HT1080 (cell line): ENCODE data around the gene MRTFA. TPM values are rescaled to one million over a fixed set of nuclear protein-coding genes. Genes with fewer than 3 reads are reported as not detected.
A peak's percentile ranks its signal among the peaks of the same experiment; 100 is the strongest.
"Not testable (repeated sequence)": the region's sequence is repeated elsewhere in the genome, so short reads cannot be mapped to it uniquely, and the experiment has no call there.

ENCODE experiments used
- DNase-seq: peaks from one replicate; pipeline ENCODE4 v3.0.0-alpha.2; 2015; ENCODE audit warnings: low read depth
- total RNA-seq: library from RNA; depleted of rRNA; stranded (reverse); fragments of >200 nt; shearing (Covaris generic); gene quantifications from 2 replicates; pipeline ENCODE4 v1.2.3, GENCODE V29; 2014

Gene MRTFA
- total RNA-seq, 1 experiment from 2014 or later = 23.9 TPM

- no peak for DNase-seq
Observed at GRCh38 chr22:40403141-40403540, 233.4 kb downstream of the MRTFA start.

DNA sequence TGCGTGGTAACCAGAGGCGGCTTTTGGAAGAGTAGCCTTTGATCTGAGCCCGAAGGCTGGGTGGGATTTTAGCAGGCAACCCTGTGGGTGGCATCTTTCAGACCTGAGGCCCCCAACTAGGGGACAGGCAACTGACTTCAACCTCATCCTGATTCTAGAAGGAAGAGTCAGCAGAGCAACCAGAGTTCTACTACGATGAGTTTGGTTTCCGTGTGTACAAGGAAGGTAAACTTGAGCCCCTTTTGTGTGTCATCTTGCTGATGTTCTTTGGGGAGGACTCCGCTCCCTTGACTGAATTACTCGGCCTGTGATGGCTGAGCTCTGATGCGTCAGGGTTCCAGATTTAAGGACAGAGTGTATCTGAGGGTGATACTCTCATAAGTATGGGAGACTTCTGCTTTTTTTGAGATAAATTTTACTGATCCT is 234.5 kb downstream of the MRTFA start:
- DNase-seq = no peak

DNA sequence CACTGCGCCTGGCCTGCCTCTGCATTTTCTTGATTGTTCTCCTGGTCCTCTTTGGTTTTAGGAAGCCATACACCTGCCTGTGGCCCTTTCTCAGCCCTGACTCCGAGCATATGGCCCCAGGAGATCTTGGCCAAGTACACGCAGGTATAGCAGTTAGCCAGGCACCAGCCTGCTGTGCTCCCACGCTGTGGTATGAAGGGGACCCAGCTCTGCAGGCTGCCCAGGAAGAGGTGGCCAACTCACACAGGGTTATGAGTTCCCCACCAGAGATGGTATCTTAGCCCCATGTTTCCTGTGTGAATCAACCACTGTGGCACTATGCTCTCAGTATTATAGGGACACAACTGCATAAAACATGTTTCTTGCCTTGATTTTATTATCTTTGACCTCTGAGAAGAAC is 235.0 kb downstream of the MRTFA start:
- no peak for DNase-seq

GRCh38 chr22:40400159-40400558 is 236.4 kb downstream of the MRTFA start:
- DNase-seq = no peak

DNA sequence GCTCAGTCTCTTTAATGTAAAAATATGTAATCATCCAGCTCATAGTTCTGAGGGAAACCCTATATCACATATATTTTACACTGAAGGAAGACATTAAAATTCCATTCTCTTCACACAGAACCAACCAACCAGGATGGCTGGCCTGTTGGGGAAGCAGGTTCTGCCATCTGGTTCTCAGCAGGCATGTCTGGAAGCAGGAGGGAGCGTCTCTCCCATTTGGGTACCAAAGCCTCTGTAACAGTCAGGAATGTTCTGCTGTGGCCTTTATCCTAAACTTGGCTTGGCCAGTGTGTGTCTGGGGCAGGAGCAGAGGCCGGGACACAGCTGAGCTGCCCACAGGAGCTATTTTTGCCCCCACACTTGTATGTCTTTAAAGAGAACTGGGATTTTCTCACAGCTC is 236.9 kb downstream of the MRTFA start:
- DNase-seq = no peak

DNA sequence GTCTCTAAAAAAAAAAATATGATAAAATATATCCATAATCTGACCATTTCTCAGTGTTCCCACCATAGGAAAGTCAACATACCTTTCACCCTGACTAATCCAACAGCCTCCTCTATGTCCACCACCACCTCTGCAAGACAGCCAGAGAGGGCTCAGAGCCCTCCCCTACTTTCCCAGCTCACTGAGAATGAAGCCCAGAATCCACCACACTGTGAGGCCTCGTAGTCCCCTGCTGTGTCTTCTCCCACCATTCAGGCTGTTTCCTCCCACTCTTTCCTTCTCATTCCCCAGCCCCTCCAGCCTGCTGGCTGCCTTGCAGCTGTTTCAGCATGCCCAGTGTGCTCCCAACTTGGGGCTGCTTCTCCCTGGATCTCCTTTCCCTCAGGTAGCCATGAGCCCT is 239.1 kb downstream of the MRTFA start:
- DNase-seq = no peak

- DNase-seq = peak; percentile 70
Observed at GRCh38 chr22:40396882-40397281, 239.6 kb downstream of the MRTFA start.

GRCh38 chr22:40395607-40396006 is 240.9 kb downstream of the MRTFA start:
- DNase-seq = no peak

DNA sequence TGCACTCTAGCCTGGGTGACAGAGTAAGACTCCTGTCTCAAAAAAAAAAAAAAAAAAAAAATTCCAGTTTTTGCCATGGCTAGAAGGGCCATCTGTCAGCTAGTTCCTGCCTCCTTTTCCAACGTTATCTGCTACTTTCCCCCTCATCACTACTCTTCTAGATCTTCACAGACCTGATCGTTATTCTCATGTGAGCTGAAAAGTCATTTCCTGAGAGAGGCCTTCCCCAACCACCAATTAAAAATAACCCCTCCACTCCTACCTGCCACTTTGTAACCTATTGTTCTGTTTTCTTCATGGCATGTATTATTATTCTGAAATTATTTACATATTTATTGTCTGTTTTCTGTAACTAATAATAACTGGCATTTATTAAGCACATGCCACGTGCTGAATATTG is 241.9 kb downstream of the MRTFA start:
- DNase-seq = no peak

GRCh38 chr22:40392618-40393017 is 243.9 kb downstream of the MRTFA start:
- DNase-seq = no peak

DNA sequence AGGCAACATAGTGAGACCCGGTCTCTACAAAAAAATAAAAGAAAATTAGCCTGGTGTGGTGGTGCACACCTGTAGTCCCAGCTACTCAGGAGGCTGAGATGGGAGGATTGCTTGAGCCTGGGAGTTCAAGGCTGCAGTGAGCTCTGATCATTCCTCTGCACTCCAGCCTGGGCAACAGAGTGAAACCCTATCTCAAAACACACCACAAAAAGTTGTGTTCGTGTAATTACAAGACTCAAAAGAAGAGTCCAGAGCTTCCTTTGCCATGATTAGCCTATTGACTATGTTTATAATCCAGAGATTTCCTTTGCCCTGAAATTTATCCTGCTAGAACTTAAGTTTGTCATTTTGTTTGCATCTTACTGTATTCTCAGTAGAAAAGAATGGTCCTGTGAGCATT is 245.1 kb downstream of the MRTFA start:
- no peak for DNase-seq

DNA sequence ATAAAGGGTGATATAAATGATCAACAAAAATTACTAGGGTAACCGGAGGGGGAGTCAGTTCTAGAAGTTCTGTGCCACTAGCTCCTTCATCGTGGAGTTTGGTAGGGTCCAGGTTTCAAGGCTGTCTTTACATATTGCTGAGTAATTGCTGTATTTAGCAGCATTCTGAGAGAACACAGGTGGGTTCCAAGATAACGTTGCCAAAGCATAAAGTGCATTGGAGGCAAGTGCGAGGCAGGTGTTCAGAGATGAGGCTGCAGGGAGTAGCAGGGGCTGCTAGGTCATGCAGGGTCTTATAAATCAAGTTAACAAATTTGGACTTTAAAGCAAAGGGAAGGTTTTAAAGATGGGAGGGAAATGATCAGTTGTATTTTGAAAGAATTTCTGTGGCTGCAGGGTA is 248.3 kb downstream of the MRTFA start:
- no peak for DNase-seq

DNA sequence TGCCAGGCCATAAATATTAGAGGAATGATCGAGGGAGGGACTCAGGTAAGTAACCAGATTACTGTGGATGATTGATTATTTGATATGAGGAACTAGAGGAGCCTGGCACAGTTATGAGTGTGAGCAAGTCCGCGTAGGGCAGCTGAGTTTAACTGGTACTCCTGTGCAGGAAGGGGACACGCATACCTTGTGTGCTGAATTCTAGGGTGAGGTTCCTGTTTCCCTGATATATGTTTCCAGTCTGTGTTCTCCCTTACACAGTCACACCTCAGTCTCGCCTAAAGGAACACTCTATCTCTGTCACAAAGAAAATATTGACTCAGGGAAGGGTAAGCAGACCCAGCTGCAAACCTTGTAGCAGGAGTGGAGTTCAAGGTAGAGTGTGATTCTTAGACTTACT is 248.8 kb downstream of the MRTFA start:
- DNase-seq = no peak

GRCh38 chr22:40385036-40385782 is 251.3 kb downstream of the MRTFA start:
- no peak for DNase-seq

- DNase-seq = peak; percentile 64
Observed at GRCh38 chr22:40383905-40384304, 252.6 kb downstream of the MRTFA start.

- DNase-seq = no peak
Observed at GRCh38 chr22:40381461-40381860, 255.1 kb downstream of the MRTFA start.

DNA sequence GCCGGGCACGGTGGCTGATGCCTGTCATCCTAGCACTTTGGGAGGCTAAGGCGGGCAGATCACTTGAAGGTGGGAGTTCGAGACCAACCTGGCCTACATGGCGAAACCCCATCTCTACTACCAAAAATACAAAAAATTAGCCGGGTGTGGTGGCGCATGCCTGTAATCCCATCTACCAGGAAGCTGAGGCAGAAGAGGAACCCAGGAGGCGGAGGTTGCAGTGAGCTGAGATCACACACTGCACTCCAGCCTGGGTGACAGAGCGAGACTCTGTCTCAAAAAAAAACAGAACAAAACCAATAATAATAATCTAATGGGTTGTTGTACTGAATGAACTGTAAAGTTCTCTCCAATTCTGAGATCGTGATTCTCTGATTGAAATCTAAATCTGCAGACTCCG is 258.1 kb downstream of the MRTFA start:
- DNase-seq = not testable (repeated sequence)

GRCh38 chr22:40377931-40378330 is 258.6 kb downstream of the MRTFA start:
- DNase-seq = no peak

GRCh38 chr22:40376149-40376548 is 260.4 kb downstream of the MRTFA start:
- DNase-seq = no peak

- no peak for DNase-seq
Observed at GRCh38 chr22:40374567-40374966, 262.0 kb downstream of the MRTFA start.

DNA sequence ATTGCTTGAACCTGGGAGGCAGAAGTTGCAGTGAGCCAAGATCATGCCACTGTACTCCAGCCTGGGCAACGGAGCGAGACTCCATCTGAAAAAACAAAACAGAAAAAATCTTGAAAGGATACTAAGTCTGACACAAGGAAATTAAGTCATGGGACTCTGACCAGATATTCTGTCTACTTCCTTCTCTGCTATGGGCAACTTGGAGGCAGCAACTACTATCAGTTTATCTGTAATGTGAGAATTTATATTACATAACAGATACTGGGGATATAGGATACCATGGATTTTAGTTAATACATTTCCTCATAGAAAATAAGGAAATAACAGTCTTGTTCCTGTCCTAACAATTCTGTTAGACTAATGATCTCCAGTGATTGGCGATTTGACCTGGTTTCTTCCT is 267.7 kb downstream of the MRTFA start:
- no peak for DNase-seq

DNA sequence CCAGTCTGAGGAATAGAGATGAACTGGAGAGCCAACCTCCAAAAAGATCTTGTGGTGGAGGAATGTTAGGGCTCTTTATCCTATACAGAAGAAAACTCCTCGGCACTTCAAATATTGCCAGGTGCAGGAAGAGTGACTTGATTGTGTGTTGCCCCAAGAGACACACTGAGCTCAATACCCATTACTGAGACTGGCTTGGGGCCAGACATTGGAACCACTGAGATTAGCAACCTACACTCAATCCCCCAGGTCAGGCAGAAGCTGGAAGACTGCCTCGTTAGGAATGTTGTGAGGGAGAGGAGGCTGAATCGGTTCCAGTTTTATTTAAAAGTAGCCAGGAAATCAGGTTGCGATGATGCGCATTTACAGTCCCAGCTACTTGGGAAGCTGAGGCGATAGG is 268.5 kb downstream of the MRTFA start:
- no peak for DNase-seq

DNA sequence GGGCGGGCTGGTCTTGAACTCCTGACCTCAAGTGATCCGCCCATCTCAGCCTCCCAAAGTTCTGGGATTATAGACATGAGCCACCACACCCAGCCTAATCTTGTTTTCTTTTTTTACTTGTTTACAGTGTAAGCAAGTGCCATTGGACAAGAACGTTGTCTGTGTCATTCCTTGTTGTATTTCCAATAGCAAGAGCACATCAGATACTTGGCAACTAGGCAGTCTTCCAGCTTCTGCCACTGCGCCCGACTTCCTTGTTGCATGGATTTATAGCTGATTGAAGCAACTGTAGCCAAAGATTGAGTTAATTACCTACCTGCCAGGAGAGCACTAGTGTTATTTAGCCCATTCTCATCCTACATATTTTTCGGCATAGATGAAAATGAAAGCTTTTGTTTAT is 269.2 kb downstream of the MRTFA start:
- DNase-seq = no peak

GRCh38 chr22:40366068-40366467 is 270.5 kb downstream of the MRTFA start:
- DNase-seq = no peak
